ENCODE measurements around the gene ADGRL3.

Gene ADGRL3

DNA sequence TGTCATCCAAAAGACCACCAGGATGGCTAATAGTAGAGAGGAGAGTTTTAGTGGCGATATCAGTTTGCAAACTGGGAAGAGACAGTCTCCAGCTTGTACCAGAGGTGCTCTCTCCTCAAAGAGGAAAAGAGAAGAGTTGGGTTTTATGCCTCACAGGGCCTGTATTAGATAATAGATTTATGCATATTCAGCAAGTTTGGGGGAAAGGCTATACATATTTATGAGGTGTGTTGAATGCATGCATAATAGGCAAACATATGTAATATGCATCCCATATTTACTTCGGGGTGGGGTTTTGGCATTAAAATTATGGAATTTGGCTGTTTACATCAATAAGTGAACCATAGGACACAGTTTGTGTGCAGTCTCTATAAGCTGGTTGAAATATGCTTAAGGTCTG, 22.8 kb upstream of the ADGRL3 start:
- in situ Hi-C loops (cut with MboI; ENCODE audit: low pct_unique_long_range_greater_than_20kb, low sequenced_read_pairs, unreplicated experiment): no loop called here
- DNase-seq (ENCODE audit: low spot score): no peak
- TF ChIP-seq CTCF (IDR thresholded peaks at IDR 0.05; ENCODE audit: extremely low read depth, insufficient read depth, missing control alignments): no peak

GRCh38 chr4:61180405-61180804, 19.7 kb upstream of the ADGRL3 start:
- no peak for TF ChIP-seq CTCF (IDR thresholded peaks at IDR 0.05; ENCODE audit: extremely low read depth, insufficient read depth, missing control alignments)
- in situ Hi-C loops (cut with MboI; ENCODE audit: low pct_unique_long_range_greater_than_20kb, low sequenced_read_pairs, unreplicated experiment): no loop called here
- DNase-seq (ENCODE audit: low spot score): no peak

- no peak for DNase-seq (ENCODE audit: low spot score)
- no peak for TF ChIP-seq CTCF (IDR thresholded peaks at IDR 0.05; ENCODE audit: extremely low read depth, insufficient read depth, missing control alignments)
- in situ Hi-C loops (cut with MboI; ENCODE audit: low pct_unique_long_range_greater_than_20kb, low sequenced_read_pairs, unreplicated experiment): no loop called here
Measured at GRCh38 chr4:61182915-61183314, 17.2 kb upstream of the ADGRL3 start.

GRCh38 chr4:61185288-61185687, 14.8 kb upstream of the ADGRL3 start:
- no peak for DNase-seq (ENCODE audit: low spot score)
- no peak for TF ChIP-seq CTCF (IDR thresholded peaks at IDR 0.05; ENCODE audit: extremely low read depth, insufficient read depth, missing control alignments)
- in situ Hi-C loops (cut with MboI; ENCODE audit: low pct_unique_long_range_greater_than_20kb, low sequenced_read_pairs, unreplicated experiment): no loop called here

GRCh38 chr4:61192392-61192791, 7.7 kb upstream of the ADGRL3 start:
- DNase-seq (ENCODE audit: low spot score): no peak
- TF ChIP-seq CTCF (IDR thresholded peaks at IDR 0.05; ENCODE audit: extremely low read depth, insufficient read depth, missing control alignments): no peak
- in situ Hi-C loops (cut with MboI; ENCODE audit: low pct_unique_long_range_greater_than_20kb, low sequenced_read_pairs, unreplicated experiment): no loop called here

DNA sequence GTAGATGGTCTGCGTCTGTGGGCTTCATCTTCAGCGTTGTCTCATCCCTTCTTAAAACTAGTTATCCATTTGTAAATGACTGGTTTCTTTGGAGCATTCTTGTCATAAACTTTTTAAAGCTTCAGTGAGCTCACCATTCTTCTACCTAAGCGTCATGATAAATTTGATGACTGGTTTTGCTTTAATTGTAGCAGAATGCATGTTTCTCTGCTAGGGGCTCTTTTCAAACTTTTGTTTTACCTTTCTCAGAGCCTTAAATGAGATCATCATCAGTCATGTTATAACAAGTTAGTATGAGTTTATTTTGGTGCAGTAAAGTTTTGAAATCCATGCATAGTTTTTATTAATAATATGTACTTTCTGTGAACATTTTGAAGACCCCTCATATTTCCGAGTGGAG, 6.3 kb upstream of the ADGRL3 start:
- in situ Hi-C loops (cut with MboI; ENCODE audit: low pct_unique_long_range_greater_than_20kb, low sequenced_read_pairs, unreplicated experiment): no loop called here
- TF ChIP-seq CTCF (IDR thresholded peaks at IDR 0.05; ENCODE audit: extremely low read depth, insufficient read depth, missing control alignments): no peak
- DNase-seq (ENCODE audit: low spot score): no peak

DNA sequence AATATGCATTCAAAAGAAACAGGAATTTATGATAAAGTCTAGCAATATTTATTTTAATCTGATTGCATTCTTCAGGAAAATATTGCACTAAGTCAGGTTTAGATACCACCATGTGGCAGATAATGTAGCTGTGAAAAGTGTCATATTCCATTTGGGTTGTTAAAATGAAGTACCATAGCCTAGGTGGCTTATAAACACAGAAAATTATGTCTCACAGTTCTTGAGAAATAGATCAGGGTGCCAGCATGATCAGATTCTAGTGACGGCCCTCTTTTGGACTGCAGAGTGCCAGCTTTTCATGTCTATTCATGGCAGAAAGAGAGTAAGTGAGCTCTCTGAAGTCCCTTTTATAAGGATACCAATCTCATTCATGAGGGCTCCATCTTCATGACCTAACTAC, 5.6 kb upstream of the ADGRL3 start:
- in situ Hi-C loops (cut with MboI; ENCODE audit: low pct_unique_long_range_greater_than_20kb, low sequenced_read_pairs, unreplicated experiment): no loop called here
- TF ChIP-seq CTCF (IDR thresholded peaks at IDR 0.05; ENCODE audit: extremely low read depth, insufficient read depth, missing control alignments): no peak
- no peak for DNase-seq (ENCODE audit: low spot score)
